NCI-H345 (cell line): Measurements from ENCODE around the gene ITGB1BP1.

Experiments used
- DNase-seq: peaks from one replicate; lab custom pipeline; 2025; lab: John Stamatoyannopoulos, UW

The ITGB1BP1 gene

GRCh38 chr2:9377461-9378097, 45.7 kb downstream of the ITGB1BP1 start:
- DNase-seq = no peak

- no peak for DNase-seq
Measured at GRCh38 chr2:9375857-9376428, 47.4 kb downstream of the ITGB1BP1 start.

GRCh38 chr2:9374071-9374730, 49.1 kb downstream of the ITGB1BP1 start:
- no peak for DNase-seq

- DNase-seq = no peak
Measured at GRCh38 chr2:9373476-9373875, 49.9 kb downstream of the ITGB1BP1 start.

GRCh38 chr2:9373047-9373446, 50.3 kb downstream of the ITGB1BP1 start:
- no peak for DNase-seq

GRCh38 chr2:9370746-9371145, 52.6 kb downstream of the ITGB1BP1 start:
- no peak for DNase-seq

GRCh38 chr2:9366026-9366425, 57.3 kb downstream of the ITGB1BP1 start:
- DNase-seq = no peak

GRCh38 chr2:9365498-9366019, 57.8 kb downstream of the ITGB1BP1 start:
- no peak for DNase-seq

- no peak for DNase-seq
Measured at GRCh38 chr2:9364791-9365497, 58.4 kb downstream of the ITGB1BP1 start.

- no peak for DNase-seq
Measured at GRCh38 chr2:9364373-9364772, 59.0 kb downstream of the ITGB1BP1 start.

GRCh38 chr2:9360701-9361100, 62.6 kb downstream of the ITGB1BP1 start:
- no peak for DNase-seq

GRCh38 chr2:9360110-9360509, 63.2 kb downstream of the ITGB1BP1 start:
- DNase-seq = no peak

- no peak for DNase-seq
Measured at GRCh38 chr2:9359463-9359862, 63.9 kb downstream of the ITGB1BP1 start.

- no peak for DNase-seq
Measured at GRCh38 chr2:9358846-9359245, 64.5 kb downstream of the ITGB1BP1 start.

GRCh38 chr2:9356261-9356660, 67.1 kb downstream of the ITGB1BP1 start:
- DNase-seq = no peak

GRCh38 chr2:9355716-9356115, 67.6 kb downstream of the ITGB1BP1 start:
- no peak for DNase-seq

- DNase-seq = no peak
Measured at GRCh38 chr2:9355270-9355669, 68.1 kb downstream of the ITGB1BP1 start.

GRCh38 chr2:9354318-9354717, 69.0 kb downstream of the ITGB1BP1 start:
- DNase-seq = no peak
